NCI-H2196 treated with DMSO at 0.1 percent for 48 hours (cell line): Measurements from ENCODE around the gene DNAH3.
"Not testable (repeated sequence)": the region's sequence is repeated elsewhere in the genome, so short reads cannot be mapped to it uniquely, and the experiment has no call there.

Experiments
- DNase-seq: peaks from one replicate; lab custom pipeline; 2025; ENCODE audit not compliant: unreplicated experiment; lab: John Stamatoyannopoulos, UW

The DNAH3 gene

DNA sequence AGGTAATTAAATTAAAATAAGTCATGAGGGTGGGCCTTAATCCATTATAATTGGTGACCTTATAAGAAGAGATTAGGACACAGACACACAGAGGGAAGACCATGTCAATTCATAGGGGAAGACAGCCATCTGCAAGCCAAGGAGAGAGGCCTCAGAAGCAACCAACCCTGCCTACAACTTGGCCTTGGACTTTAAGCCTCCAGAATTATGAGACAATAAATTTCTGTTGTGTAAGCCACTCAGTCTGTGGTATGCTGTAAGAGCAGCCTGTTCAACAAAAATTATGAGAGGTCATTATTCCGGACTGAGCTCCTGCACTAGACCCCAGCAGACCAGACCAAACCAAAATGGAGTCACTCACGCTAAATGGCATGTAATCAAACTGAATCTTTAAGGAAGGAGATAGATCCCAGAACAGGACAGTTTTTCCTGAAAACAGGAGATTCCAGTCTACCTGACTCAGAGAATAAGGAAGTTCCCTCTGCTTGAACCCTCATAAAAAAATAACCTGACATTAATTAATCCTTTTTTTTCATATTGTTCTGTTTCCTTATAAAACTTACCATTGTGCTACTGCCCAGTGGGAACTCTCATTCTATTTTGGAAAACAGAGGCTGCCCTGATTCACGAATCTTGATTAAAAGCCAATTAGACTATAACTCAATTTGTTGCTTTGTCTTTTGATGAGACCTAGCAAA lies 74.3 kb downstream of the DNAH3 start:
- no peak for DNase-seq

DNA sequence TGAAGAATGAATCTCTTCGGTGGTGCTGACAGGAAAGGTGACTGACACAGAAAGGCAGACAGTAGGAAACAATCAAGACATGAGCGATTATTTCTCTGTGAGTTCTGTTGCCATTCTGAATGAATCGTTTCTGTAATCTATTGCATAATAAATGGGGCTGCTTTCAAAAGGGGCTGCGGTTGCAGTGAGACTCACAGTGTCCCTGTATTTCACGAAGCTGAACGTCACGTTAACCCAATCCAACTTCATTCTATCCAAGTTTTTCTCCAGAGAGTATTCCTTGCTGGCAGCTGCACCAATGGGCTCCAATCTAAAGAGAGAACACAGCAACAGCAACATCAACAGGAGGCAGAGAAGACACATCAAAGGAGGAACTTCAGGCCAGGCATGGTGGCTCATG lies 75.4 kb downstream of the DNAH3 start:
- no peak for DNase-seq

DNA sequence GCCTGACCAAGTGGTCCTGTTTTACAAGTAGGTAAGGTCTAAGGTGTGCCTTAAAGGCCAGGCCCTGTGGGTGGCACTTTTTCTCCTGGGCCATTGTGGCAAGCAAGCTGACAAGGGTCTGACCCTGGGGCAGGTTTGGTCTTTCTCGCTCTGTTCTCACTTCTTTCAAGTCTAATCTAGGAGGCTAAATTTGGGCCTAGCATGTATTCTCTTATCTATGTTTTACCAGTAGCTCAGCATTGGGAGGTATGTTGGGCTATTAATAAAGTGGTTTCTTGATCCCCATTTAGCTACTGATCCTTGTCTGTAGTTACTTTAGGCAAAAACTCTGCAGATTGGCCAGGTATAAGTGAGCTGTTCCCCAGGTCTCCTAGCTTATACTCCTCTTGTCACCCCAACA lies 77.7 kb downstream of the DNAH3 start:
- no peak for DNase-seq

GRCh38 chr16:21071741-21072140 lies 78.9 kb downstream of the DNAH3 start:
- no peak for DNase-seq

- no peak for DNase-seq
Observed at GRCh38 chr16:21070564-21070963, 80.1 kb downstream of the DNAH3 start.

- no peak for DNase-seq
Observed at GRCh38 chr16:21069986-21070385, 80.7 kb downstream of the DNAH3 start.

DNA sequence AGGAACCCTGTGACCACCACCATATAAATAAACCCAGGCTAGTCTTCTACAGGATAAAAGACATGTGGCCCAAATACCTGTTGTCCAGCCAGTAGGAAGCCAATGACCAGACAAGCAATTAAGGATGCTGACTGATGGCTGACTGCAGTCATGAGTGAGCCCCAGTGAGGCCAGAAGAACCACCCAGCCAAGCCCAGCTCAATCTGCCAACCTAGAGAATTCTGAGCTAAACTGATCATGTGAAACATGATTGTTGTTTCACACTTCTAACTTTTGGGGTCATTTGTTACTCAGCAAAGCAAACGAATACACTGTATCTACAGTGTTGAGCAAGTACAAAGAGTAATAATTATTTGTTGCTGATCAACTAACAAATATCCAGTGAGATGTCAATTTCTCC lies 86.4 kb downstream of the DNAH3 start:
- DNase-seq, result no peak

DNA sequence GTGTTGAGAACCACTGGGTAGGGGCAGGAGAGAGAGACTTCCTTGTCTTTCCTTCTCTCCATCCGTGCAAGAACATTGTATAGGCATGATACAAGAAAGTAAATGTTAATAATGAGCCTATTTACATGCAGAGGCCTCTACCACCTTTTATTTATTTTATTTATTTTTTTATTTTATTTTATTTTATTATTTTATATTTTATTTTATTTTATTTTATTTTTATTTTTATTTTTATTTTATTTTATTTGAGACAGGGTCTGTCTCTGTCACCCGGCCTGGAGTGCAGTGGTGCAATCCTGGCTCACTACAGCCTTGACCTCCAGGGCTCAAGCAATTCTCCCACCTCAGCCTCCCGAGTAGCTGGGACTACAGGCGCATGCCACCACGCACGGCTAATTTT lies 87.3 kb downstream of the DNAH3 start:
- not testable (repeated sequence) for DNase-seq

GRCh38 chr16:21060027-21060510 lies 90.6 kb downstream of the DNAH3 start:
- no peak for DNase-seq

DNA sequence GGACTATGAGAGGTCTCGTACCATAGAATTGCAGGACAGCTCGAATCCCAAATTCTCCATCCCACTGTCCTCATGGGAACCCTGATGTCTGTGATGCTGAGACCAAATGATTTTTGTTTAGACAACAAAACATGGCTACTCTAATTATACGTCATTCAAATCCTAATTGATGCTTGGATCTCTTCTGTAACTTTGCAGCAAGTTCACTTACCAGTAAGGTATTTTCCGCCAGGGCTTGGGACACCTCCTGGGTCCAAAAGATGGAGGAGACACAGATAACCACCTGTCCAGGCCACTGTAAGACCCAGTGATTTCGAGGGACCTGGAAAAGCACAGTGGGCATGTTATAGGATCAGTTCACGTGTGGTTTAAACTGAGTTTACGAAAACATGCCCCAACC lies 92.8 kb downstream of the DNAH3 start:
- no peak for DNase-seq

GRCh38 chr16:21056396-21056795 lies 94.2 kb downstream of the DNAH3 start:
- no peak for DNase-seq

- DNase-seq, result not testable (repeated sequence)
Observed at GRCh38 chr16:21055738-21056137, 94.9 kb downstream of the DNAH3 start.

DNA sequence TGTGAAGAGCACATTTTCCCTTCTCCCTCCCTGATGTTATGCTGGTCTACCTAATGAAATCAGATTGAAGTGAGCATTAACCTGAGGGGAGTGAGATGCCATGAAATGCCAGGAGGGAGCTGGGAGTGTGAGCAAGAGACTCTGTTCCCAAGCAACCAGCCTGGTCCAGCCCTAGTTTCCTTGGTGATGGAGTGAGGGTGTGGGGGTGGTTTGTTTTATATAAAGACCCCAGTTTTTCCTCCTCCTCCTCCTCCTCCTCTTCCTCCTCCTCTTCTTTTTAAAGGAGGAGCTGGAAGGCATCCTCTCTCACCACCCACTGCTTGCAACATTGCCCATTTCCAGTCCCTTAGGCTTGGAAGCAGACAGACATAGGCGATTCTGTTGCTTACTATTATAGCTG lies 97.1 kb downstream of the DNAH3 start:
- DNase-seq, result no peak

DNA sequence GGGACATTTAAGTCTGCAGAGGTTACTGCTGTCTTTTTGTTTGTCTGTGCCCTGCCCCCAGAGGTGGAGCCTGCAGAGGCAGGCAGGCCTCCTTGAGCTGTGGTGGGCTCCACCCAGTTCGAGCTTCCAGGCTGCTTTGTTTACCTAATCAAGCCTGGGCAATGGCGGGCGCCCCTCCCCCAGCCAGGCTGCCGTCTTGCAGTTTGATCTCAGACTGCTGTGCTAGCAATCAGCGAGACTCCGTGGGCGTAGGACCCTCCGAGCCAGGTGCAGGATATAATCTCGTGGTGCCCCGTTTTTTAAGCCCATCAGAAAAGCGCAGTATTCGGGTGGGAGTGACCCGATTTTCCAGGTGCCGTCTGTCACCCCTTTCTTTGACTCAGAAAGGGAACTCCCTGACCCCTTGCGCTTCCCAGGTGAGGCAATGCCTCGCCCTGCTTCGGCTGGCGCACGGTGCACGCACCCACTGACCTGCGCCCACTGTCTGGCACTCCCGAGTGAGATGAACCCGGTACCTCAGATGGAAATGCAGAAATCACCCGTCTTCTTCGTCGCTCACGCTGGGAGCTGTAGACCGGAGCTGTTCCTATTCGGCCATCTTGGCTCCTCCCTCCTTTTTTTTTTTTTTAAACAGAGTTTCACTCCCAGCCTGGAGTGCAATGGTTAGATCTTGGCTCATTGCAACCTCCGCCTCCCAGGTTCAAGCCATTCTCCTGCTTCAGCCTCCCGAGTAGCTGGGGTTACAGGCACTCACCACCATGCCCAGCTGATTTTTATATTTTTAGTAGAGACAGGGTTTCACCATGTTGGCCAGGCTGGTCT lies 102.3 kb downstream of the DNAH3 start:
- DNase-seq, result not testable (repeated sequence)

GRCh38 chr16:21038197-21038596 lies 112.4 kb downstream of the DNAH3 start:
- DNase-seq, result no peak

DNA sequence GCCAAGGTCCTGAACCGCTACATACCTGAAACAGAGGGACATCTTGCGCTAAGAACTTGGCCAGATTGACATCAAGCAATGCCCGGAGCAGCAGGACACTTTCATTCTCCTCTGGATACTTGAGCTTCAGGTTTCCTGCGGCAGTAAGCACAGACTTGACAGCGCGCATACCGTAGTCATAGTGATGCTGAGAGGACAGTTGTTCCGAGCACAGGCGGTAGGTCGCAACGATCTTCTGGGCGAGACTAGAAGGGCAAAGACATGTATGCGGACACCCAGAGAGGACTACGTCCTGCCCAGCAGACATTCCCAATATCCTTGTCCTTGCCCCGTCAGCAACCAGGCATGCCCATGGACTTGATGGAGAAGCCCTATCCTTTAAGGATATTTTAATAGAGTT lies 112.9 kb downstream of the DNAH3 start:
- DNase-seq, result no peak

GRCh38 chr16:21037168-21037567 lies 113.5 kb downstream of the DNAH3 start:
- no peak for DNase-seq

GRCh38 chr16:21036471-21036870 lies 114.2 kb downstream of the DNAH3 start:
- DNase-seq, result no peak

DNA sequence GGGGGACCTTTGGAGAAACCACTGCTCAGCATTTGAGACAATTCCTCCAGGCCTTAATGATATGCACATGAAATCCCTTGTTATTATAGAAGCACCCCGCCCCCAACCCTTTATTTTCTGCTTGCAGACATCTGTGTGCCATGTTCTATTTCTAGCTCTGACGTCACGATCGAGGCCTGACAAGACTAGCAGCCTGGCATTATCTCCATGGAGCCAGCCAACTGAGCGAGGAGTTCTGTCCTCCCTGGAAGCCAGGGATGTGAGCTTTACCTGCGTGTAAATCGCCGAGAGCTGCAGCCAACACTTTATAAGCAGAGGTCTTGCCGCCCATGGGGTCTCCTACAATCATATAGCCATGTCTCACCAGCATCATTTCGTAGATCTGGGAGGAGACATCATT lies 116.9 kb downstream of the DNAH3 start:
- DNase-seq, result no peak

DNA sequence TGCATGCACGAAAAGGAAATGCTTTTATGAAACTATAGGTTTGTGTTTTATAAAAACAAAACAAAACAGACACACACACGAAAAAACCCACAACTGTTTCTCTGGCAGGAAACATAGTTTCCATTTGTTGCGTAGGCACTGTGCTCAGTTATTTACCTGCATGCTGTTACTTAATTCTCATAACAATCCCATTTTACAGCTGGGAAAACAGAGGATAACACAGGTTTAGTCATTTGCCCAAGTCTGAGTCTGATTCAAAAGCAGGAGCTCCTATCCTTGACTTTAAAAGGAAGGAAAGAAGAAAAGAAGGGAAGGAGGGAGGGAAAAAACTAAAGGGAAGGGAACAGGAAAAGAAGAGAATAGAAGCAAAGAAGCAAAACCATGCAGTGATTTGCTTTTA lies 117.4 kb downstream of the DNAH3 start:
- no peak for DNase-seq

GRCh38 chr16:21028728-21029127 lies 121.9 kb downstream of the DNAH3 start:
- DNase-seq, result no peak

- DNase-seq, result no peak
Observed at GRCh38 chr16:21026846-21027245, 123.8 kb downstream of the DNAH3 start.
